Measurements from ENCODE around the gene TMEM147.

Gene TMEM147

GRCh38 chr19:35549174-35549788 lies 3.9 kb downstream of the TMEM147 start:
- peak; percentile 33 for DNase-seq (ENCODE audit: low read depth)

- DNase-seq (ENCODE audit: low read depth): no peak
Measured at GRCh38 chr19:35549879-35550523, 4.6 kb downstream of the TMEM147 start.

GRCh38 chr19:35551091-35551810 lies 5.8 kb downstream of the TMEM147 start:
- no peak for DNase-seq (ENCODE audit: low read depth)

- DNase-seq (ENCODE audit: low read depth): no peak
Measured at GRCh38 chr19:35552534-35553384, 7.3 kb downstream of the TMEM147 start.

- DNase-seq (ENCODE audit: low read depth): no peak
Measured at GRCh38 chr19:35553385-35554000, 8.1 kb downstream of the TMEM147 start.

- no peak for DNase-seq (ENCODE audit: low read depth)
Measured at GRCh38 chr19:35554076-35554475, 8.7 kb downstream of the TMEM147 start.

GRCh38 chr19:35555301-35556005 lies 10.0 kb downstream of the TMEM147 start:
- no peak for DNase-seq (ENCODE audit: low read depth)

GRCh38 chr19:35556025-35556590 lies 10.7 kb downstream of the TMEM147 start:
- DNase-seq (ENCODE audit: low read depth): no peak

GRCh38 chr19:35556846-35557538 lies 11.6 kb downstream of the TMEM147 start:
- DNase-seq (ENCODE audit: low read depth): no peak

GRCh38 chr19:35557539-35558399 lies 12.3 kb downstream of the TMEM147 start:
- peak; percentile 45 for DNase-seq (ENCODE audit: low read depth)

- no peak for DNase-seq (ENCODE audit: low read depth)
Measured at GRCh38 chr19:35558400-35559280, 13.2 kb downstream of the TMEM147 start.

- DNase-seq (ENCODE audit: low read depth): no peak
Measured at GRCh38 chr19:35559281-35559659, 13.8 kb downstream of the TMEM147 start.

- no peak for DNase-seq (ENCODE audit: low read depth)
Measured at GRCh38 chr19:35559781-35560180, 14.4 kb downstream of the TMEM147 start.

- no peak for DNase-seq (ENCODE audit: low read depth)
Measured at GRCh38 chr19:35560271-35560670, 14.8 kb downstream of the TMEM147 start.

- no peak for DNase-seq (ENCODE audit: low read depth)
Measured at GRCh38 chr19:35560677-35561076, 15.3 kb downstream of the TMEM147 start.

GRCh38 chr19:35561436-35561835 lies 16.0 kb downstream of the TMEM147 start:
- no peak for DNase-seq (ENCODE audit: low read depth)

- DNase-seq (ENCODE audit: low read depth): no peak
Measured at GRCh38 chr19:35562336-35562735, 16.9 kb downstream of the TMEM147 start.

- DNase-seq (ENCODE audit: low read depth): no peak
Measured at GRCh38 chr19:35562776-35563175, 17.4 kb downstream of the TMEM147 start.
